GM10248 (cell line): ENCODE data around the gene DCLRE1A.

Experiments used
- CTCF ChIA-PET: fragments of 300-600 bp; sonication (Branson Sonifier 250); formaldehyde crosslinking; extraction: SDS; loops from one replicate; lab custom pipeline; 2021; ENCODE audit warnings: antibody characterized with exemption; lab: Yijun Ruan, JAX
- POLR2A ChIA-PET: fragments of 350-650 bp; sonication (Branson Sonifier 250); formaldehyde crosslinking; extraction: SDS; loops from one replicate; lab custom pipeline; 2020; ENCODE audit warnings: antibody characterized with exemption; lab: Yijun Ruan, JAX
- DNase-seq: peaks from one replicate; pipeline ENCODE4 v3.0.0; 2012; ENCODE audit errors: extremely low spot score
- CTCF ChIP-seq: IDR thresholded peaks from 2 replicates; pipeline ENCODE4 v1.5.1; 2012; ENCODE audit warnings: mild to moderate bottlenecking, low read depth; ENCODE audit errors: extremely low read depth, missing control alignments, control extremely low read depth

The DCLRE1A gene

DNA sequence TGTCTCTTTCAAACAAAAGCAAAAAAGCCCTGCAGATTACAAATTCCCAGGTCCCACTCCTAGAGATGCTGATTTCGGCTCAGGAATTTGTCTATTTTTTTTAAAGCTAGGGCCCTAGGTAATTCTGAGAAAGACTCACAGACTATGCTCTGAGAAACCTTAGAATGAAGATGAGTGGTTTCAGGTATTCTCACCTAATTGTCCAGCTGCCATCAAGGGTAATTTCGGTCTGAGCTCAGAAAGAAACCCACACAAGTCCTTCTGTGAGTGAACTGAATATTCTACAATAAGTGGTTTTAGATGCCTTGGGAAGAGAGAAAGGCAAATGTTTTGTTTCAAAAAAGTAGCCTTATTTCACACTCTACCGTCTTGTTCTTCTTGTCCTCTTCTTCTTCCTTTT lies 45.7 kb downstream of the DCLRE1A start:
- CTCF ChIA-PET = interaction anchor here (0.6 to 1.6 kb wide), 2 partner anchors 10 to 16 kb away, joined by 3 to 8 read pairs; no protein-coding TSS in a partner anchor
- POLR2A ChIA-PET = no interaction called here
- no peak for TF ChIP-seq CTCF
- DNase-seq = no peak

GRCh38 chr10:113806503-113806902 lies 47.4 kb downstream of the DCLRE1A start:
- TF ChIP-seq CTCF = no peak
- ChIA-PET CTCF (interaction anchor here (1.4 to 2.2 kb wide), 2 partner anchors 141 to 297 kb away, joined by 4 to 10 read pairs; no protein-coding TSS in a partner anchor), POLR2A (no interaction called here)
- DNase-seq = no peak

- no peak for TF ChIP-seq CTCF
- POLR2A ChIA-PET = interaction anchor here (0.7 kb wide), 1 partner anchor 237 kb away, joined by 4 read pairs; no protein-coding TSS in a partner anchor
- CTCF ChIA-PET = interaction anchor here (0.7 to 6.4 kb wide), 3 partner anchors 21 to 300 kb away, joined by 3 to 79 read pairs (median 3); no protein-coding TSS in a partner anchor
- DNase-seq = no peak
Measured at GRCh38 chr10:113802997-113803396, 50.9 kb downstream of the DCLRE1A start.

- CTCF ChIA-PET = interaction anchor here (1.0 to 6.4 kb wide), 6 partner anchors 9 to 305 kb away, joined by 3 to 79 read pairs (median 4); no protein-coding TSS in a partner anchor
- no peak for DNase-seq
- TF ChIP-seq CTCF = no peak
- POLR2A ChIA-PET = no interaction called here
Measured at GRCh38 chr10:113801569-113801968, 52.3 kb downstream of the DCLRE1A start.

- ChIA-PET CTCF (interaction anchor here (1.2 to 1.6 kb wide), 3 partner anchors 7 to 311 kb away, joined by 3 to 7 read pairs (median 4); no protein-coding TSS in a partner anchor), POLR2A (no interaction called here)
- TF ChIP-seq CTCF = no peak
- no peak for DNase-seq
Measured at GRCh38 chr10:113791691-113792090, 62.2 kb downstream of the DCLRE1A start.

DNA sequence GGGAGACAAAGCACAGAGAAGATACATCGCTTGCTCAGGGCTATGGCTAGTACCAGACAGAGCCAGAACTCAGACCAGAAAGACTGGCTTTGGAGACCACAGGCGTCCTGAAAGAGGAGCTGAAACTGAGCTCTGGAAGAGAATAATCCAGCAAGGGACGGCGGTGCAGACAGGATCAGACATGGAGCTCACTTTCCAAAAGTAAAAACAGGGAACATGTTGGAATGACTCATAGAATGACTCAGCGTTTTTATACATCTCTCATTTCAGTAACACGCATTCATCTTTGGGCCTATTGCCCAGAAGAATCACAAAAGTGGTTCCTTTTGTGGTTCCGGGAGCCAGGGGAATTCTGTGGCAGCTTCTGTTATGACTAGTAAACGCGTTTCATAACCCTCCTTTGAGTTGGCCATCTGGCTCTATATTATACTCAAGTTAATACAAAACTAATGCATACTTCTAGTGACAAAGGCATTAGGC lies 65.2 kb downstream of the DCLRE1A start:
- peak; percentile 30 for DNase-seq
- no peak for TF ChIP-seq CTCF
- POLR2A ChIA-PET = no interaction called here
- CTCF ChIA-PET = interaction anchor here (0.7 to 4.1 kb wide), 4 partner anchors 10 to 83 kb away, joined by 3 to 24 read pairs (median 4); no protein-coding TSS in a partner anchor
